ENCODE results near the gene HOXD13. TPM values are rescaled to one million over a fixed set of nuclear protein-coding genes. Genes with fewer than 3 reads are reported as not detected.
A peak's percentile ranks its signal among the peaks of the same experiment; 100 is the strongest.

HOXD13 gene
- total and polyA plus RNA-seq, 2 of the 8 experiments (the other 6 are each of a cell fraction or from before 2014, with no cell fraction given): not detected

DNA sequence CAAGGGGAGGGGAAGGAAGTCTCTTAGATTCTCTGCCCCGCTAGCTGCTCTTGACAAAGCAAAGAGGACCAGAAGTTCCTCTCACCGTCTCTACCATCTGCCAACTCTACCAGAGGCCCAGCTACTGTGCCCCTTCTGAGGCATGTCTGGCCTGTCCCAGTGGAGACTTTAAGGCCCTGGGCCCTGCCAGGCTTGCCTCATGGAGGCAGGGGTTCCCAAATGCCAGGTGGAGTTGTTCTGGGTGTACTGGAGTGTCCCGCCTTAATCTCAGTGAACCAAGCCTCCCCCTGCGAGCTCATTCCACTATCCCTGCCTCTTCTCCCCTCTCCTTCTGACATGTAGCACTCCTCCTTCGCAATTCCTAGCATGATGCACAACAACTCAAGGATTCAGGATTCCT lies 9.3 kb downstream of the HOXD13 start:
- POLR2A ChIA-PET (ENCODE audit: partially characterized antibody): no interaction called here
- Histone ChIP-seq H3K9me3 (ENCODE audit: insufficient read depth in 2 of 2, low read depth in 1 of 2, low read length in 1 of 2) (no peaks in the 10 kb centered on the region), H3K27me3 (replicated peaks in 1 of 4; ENCODE audit: control insufficient read depth in 3 of 4, extremely low read depth in 1 of 4, insufficient read depth in 3 of 4, low read length in 3 of 4) (peaks cover 91 to 99% (median 95%) of the 10 kb centered on the region in 4 experiments), H3K14ac (ENCODE audit: insufficient read length) (no peak overlapping the region), H2BK5ac (ENCODE audit: low read depth, low read length) (no peak overlapping the region), H3K4me1 (replicated peaks in 1 of 4; ENCODE audit: control insufficient read depth in 3 of 4, insufficient read depth in 4 of 4, low read length in 3 of 4) (peaks cover 0 to 31% (median 17%) of the 10 kb centered on the region in 4 experiments; a peak in 6 of 7 replicates), H2BK12ac (ENCODE audit: low read depth, low read length) (no peak overlapping the region), H3K9ac (replicated peaks in 1 of 4; ENCODE audit: extremely low read depth in 1 of 4, low read depth in 3 of 4, low read length in 3 of 4) (no peak overlapping the region), H2BK20ac (ENCODE audit: low read length) (0 out of 2 replicates have a peak overlapping the region, but pooled peaks have one; percentile 52), H3K56ac (replicated peaks; ENCODE audit: insufficient read length, low read depth, low read length) (no peak overlapping the region), H3K27ac (ENCODE audit: low read depth, low read length) (no peak overlapping the region), H3K4me2 (ENCODE audit: insufficient read depth in 1 of 2, low read depth in 2 of 2, low read length in 2 of 2) (no peak overlapping the region), H4K5ac (ENCODE audit: insufficient read length, low read depth, low read length) (no peak overlapping the region), H3K23ac (ENCODE audit: insufficient read length) (no peak overlapping the region), H2BK120ac (replicated peaks; ENCODE audit: low read depth, low read length) (no peak overlapping the region), H3K4me3 (ENCODE audit: extremely low read depth in 1 of 4, insufficient read depth in 2 of 4, low read depth in 3 of 4, low read length in 4 of 4) (no peak overlapping the region), H2AFZ (ENCODE audit: low read length) (no peak overlapping the region), H4K8ac (ENCODE audit: extremely low read depth, insufficient read depth, low read length) (no peak overlapping the region), H3K23me2 (ENCODE audit: low read depth, low read length) (peaks cover 5% of the 10 kb centered on the region), H2BK15ac (ENCODE audit: low read length) (0 out of 2 replicates have a peak overlapping the region, but pooled peaks have one; percentile 1), H3K18ac (ENCODE audit: extremely low read depth, low read length) (no peak overlapping the region; the same call in 1 of the 2 replicates), H2AK5ac (ENCODE audit: low read depth, low read length) (peak overlapping the region; percentile 40; the same call in 1 of the 2 replicates), H3K79me1 (ENCODE audit: low read depth, low read length) (no peaks in the 10 kb centered on the region), H3K79me2 (ENCODE audit: control insufficient read depth in 1 of 2, insufficient read depth in 2 of 2, low read length in 2 of 2) (no peaks in the 10 kb centered on the region), H3K36me3 (ENCODE audit: control insufficient read depth in 2 of 4, insufficient read depth in 4 of 4, low read length in 3 of 4) (no peaks in the 10 kb centered on the region; a peak in 1 of 8 replicates), H4K20me1 (replicated peaks in 1 of 2; ENCODE audit: control insufficient read depth in 1 of 2, insufficient read depth in 2 of 2, low read length in 2 of 2) (peaks cover 11 to 41% of the 10 kb centered on the region in 2 experiments), H3K4ac (replicated peaks; ENCODE audit: insufficient read length, low read depth, low read length) (no peak overlapping the region), H4K91ac (replicated peaks; ENCODE audit: insufficient read length, low read length) (no peak overlapping the region)
- FAIRE-seq (no peak), DNase-seq (ENCODE audit: low read depth in 1 of 2, low spot score in 2 of 2) (peak in 1 of 2 experiments; percentile 46)
- 39% methylated on average over 5 of the region's 5 CpGs; no CpG with 5 or more reads in 1 of the 2 experiments for WGBS, 2 experiments (ENCODE audit: extremely low coverage in 1 of 2, insufficient coverage in 1 of 2, insufficient read length in 1 of 2, insufficient replicate concordance in 2 of 2, low coverage in 1 of 2, low lambda C conversion rate in 2 of 2, missing lambda C conversion rate in 1 of 2)
- TF ChIP-seq ASH2L (IDR thresholded peaks at IDR 0.05; ENCODE audit: low read length) (no peak), EZH2 (IDR thresholded peaks at IDR 0.05; ENCODE audit: low read depth, low read length, severe bottlenecking) (peak; percentile 27)
- CTCF ChIA-PET (ENCODE audit: partially characterized antibody): interaction anchor here (0.7 to 4.6 kb wide), 11 partner anchors 9 to 59 kb away, joined by 3 to 20 read pairs (median 6); no protein-coding TSS in a partner anchor

Data from H1 (cell line).